GM12891 (cell line): ENCODE results near the gene DBNL.

Source experiments
- DNase-seq: peaks from one replicate; pipeline ENCODE4 v3.0.0; 2011; ENCODE audit warnings: low spot score; ENCODE audit not compliant: insufficient read length
- FAIRE-seq: peaks from 2 replicates; lab custom pipeline; 2011; peaks lifted over from hg19 to GRCh38; lab: Jason Lieb, UNC
- PAX5 ChIP-seq: IDR thresholded peaks from 2 replicates; pipeline ENCODE4 v1.6.1; 2011; ENCODE audit warnings: low read length, moderate library complexity, mild to moderate bottlenecking; ENCODE audit not compliant: insufficient read depth, severe bottlenecking
- POLR2A ChIP-seq: IDR thresholded peaks from 2 replicates; pipeline ENCODE4 v1.6.1; 2011; ENCODE audit warnings: low read depth, low read length, control low read depth
- POLR2AphosphoS5 ChIP-seq: IDR thresholded peaks from 2 replicates; pipeline ENCODE4 v1.6.1; 2011; ENCODE audit warnings: low read depth, low read length, control low read depth
- POU2F2 ChIP-seq: IDR thresholded peaks from 2 replicates; pipeline ENCODE4 v1.6.1; 2011; ENCODE audit warnings: low read depth, mild to moderate bottlenecking, control low read depth, low read length, moderate library complexity
- SPI1 ChIP-seq: IDR thresholded peaks from 2 replicates; pipeline ENCODE4 v1.6.1; 2011; ENCODE audit warnings: low read depth, low read length, control low read depth
- TAF1 ChIP-seq: IDR thresholded peaks from 2 replicates; pipeline ENCODE4 v1.6.1; 2011; ENCODE audit warnings: low read depth, low read length, control low read depth

DBNL gene

GRCh38 chr7:44103566-44103922 is 59.0 kb downstream of the DBNL start:
- FAIRE-seq (no peak), DNase-seq (no peak)
- TF ChIP-seq POU2F2 (no peak), TAF1 (no peak), PAX5 (no peak), SPI1 (no peak)

- FAIRE-seq (no peak), DNase-seq (no peak)
- TF ChIP-seq POLR2A: no peak
These were observed 59.7 kb downstream of the DBNL start, which contains the start of gene AEBP1 for GRCh38 chr7:44103923-44104859. AEBP1 (plus strand) TSS chr7:44104345; CDS start chr7:44104666, 321 bp downstream.

GRCh38 chr7:44104860-44105771 is 60.6 kb downstream of the DBNL start:
- TF ChIP-seq POLR2AphosphoS5: no peak
- no peak for TF ChIP-seq TAF1
- no peak for TF ChIP-seq POLR2A
- TF ChIP-seq PAX5: no peak
- TF ChIP-seq SPI1: no peak
- TF ChIP-seq POU2F2: no peak
- no peak for DNase-seq
- peak; percentile 74 for FAIRE-seq

GRCh38 chr7:44105832-44106231 is 61.3 kb downstream of the DBNL start:
- TF ChIP-seq TAF1 (no peak), SPI1 (peak; percentile 70), POLR2A (no peak)
- DNase-seq: no peak
- FAIRE-seq: no peak

GRCh38 chr7:44106311-44107065 is 62.0 kb downstream of the DBNL start:
- DNase-seq: no peak
- FAIRE-seq: no peak
- no peak for TF ChIP-seq TAF1
- TF ChIP-seq PAX5: no peak
- TF ChIP-seq SPI1: no peak
- no peak for TF ChIP-seq POU2F2
- TF ChIP-seq POLR2A: no peak
- no peak for TF ChIP-seq POLR2AphosphoS5

GRCh38 chr7:44107116-44107960 is 62.8 kb downstream of the DBNL start:
- no peak for FAIRE-seq
- no peak for TF ChIP-seq POLR2A
- no peak for TF ChIP-seq TAF1
- TF ChIP-seq SPI1: no peak
- no peak for TF ChIP-seq POU2F2
- TF ChIP-seq PAX5: no peak
- TF ChIP-seq POLR2AphosphoS5: no peak
- no peak for DNase-seq

GRCh38 chr7:44107961-44108767 is 63.7 kb downstream of the DBNL start:
- FAIRE-seq (no peak), DNase-seq (no peak)
- TF ChIP-seq PAX5 (no peak), SPI1 (no peak), POLR2A (no peak), TAF1 (no peak)

- no peak for TF ChIP-seq POLR2AphosphoS5
- no peak for TF ChIP-seq POU2F2
- TF ChIP-seq SPI1: no peak
- no peak for TF ChIP-seq TAF1
- no peak for TF ChIP-seq PAX5
- no peak for TF ChIP-seq POLR2A
- no peak for FAIRE-seq
- DNase-seq: no peak
These were observed 64.6 kb downstream of the DBNL start for GRCh38 chr7:44108768-44109750.
